Measurements from ENCODE around the gene KIF24. TPM values are rescaled to one million over a fixed set of nuclear protein-coding genes. Genes with fewer than 3 reads are reported as not detected.

The KIF24 gene
- total RNA-seq, 2 donors from 2014 or later = 7.7 to 10.6 TPM

- peaks cover 20% of the 10 kb centered on the region for H3K36me3 Mint-ChIP-seq (ENCODE audit: low read depth)
- Histone ChIP-seq H3K9ac (ENCODE audit: extremely low read depth, low read length, poor library complexity, severe bottlenecking) (peak within 1 kb of the TSS; percentile 71), H3K9me3 (ENCODE audit: control insufficient read depth, low read length) (peaks cover 2% of the 10 kb centered on the region), H3K27me3 (ENCODE audit: control insufficient read depth, insufficient read depth, low read length, poor library complexity, severe bottlenecking) (peaks cover 25% of the 10 kb centered on the region), H3K36me3 (ENCODE audit: control insufficient read depth, insufficient read depth, low read length) (peaks cover 20% of the 10 kb centered on the region), H3K4me1 (ENCODE audit: control insufficient read depth, insufficient read depth, low read length) (no peaks in the 10 kb centered on the region), H3K4me3 (ENCODE audit: low read length) (peak within 1 kb of the TSS; percentile 92), H3K27ac (ENCODE audit: low read depth, low read length) (no peak within 1 kb of the TSS)
- peaks cover 11% of the 10 kb centered on the region for H3K9me3 Mint-ChIP-seq
- peaks cover 31% of the 10 kb centered on the region for H3K27me3 Mint-ChIP-seq (ENCODE audit: insufficient read depth)
- H3K4me3 Mint-ChIP-seq = peak within 1 kb of the TSS; percentile 87
- peaks cover 28% of the 10 kb centered on the region for H3K4me1 Mint-ChIP-seq
- WGBS, 2 experiments (ENCODE audit: insufficient coverage in 1 of 2, insufficient read length in 1 of 2) = 0 to 1% methylated on average over 30 to 54 of the region's 54 CpGs
- DNase-seq = peak; percentile 100
- no peak for TF ChIP-seq CTCF (conservative IDR thresholded peaks at IDR 0.05)
- H3K27ac Mint-ChIP-seq = peak within 1 kb of the TSS; percentile 99
Measured at GRCh38 chr9:34376596-34377403, 47.7 kb upstream of the KIF24 start, which contains the start of gene MYORG. TSS of gene MYORG (minus strand) at chr9:34376898. CDS start at chr9:34372943, 3,955 bp downstream.

GRCh38 chr9:34375901-34376595 is 47.0 kb upstream of the KIF24 start:
- Mint-ChIP-seq H3K27me3 (ENCODE audit: insufficient read depth) (peaks cover 24% of the 10 kb centered on the region), H3K27ac (peak overlapping the region; percentile 99), H3K4me1 (peaks cover 24% of the 10 kb centered on the region), H3K36me3 (ENCODE audit: low read depth) (peaks cover 27% of the 10 kb centered on the region), H3K4me3 (peak overlapping the region; percentile 87), H3K9me3 (peaks cover 17% of the 10 kb centered on the region)
- peak overlapping the region; percentile 71 for H3K9ac ChIP-seq (ENCODE audit: extremely low read depth, low read length, poor library complexity, severe bottlenecking)
- H3K36me3 ChIP-seq (ENCODE audit: control insufficient read depth, insufficient read depth, low read length) = peaks cover 28% of the 10 kb centered on the region
- peak overlapping the region; percentile 92 for H3K4me3 ChIP-seq (ENCODE audit: low read length)
- H3K9me3 ChIP-seq (ENCODE audit: control insufficient read depth, low read length) = peaks cover 7% of the 10 kb centered on the region
- H3K27ac ChIP-seq (ENCODE audit: low read depth, low read length) = no peak overlapping the region
- no peaks in the 10 kb centered on the region for H3K4me1 ChIP-seq (ENCODE audit: control insufficient read depth, insufficient read depth, low read length)
- peaks cover 18% of the 10 kb centered on the region for H3K27me3 ChIP-seq (ENCODE audit: control insufficient read depth, insufficient read depth, low read length, poor library complexity, severe bottlenecking)
- peak; percentile 90 for DNase-seq
- peak; percentile 66 for TF ChIP-seq CTCF (conservative IDR thresholded peaks at IDR 0.05)
- WGBS, 2 experiments (ENCODE audit: insufficient coverage in 1 of 2, insufficient read length in 1 of 2) = 2 to 5% methylated on average over 10 to 22 of the region's 22 CpGs

GRCh38 chr9:34374905-34375552 is 46.0 kb upstream of the KIF24 start:
- Mint-ChIP-seq H3K4me1 (peaks cover 20% of the 10 kb centered on the region), H3K9me3 (peaks cover 27% of the 10 kb centered on the region), H3K4me3 (peak overlapping the region; percentile 87), H3K36me3 (ENCODE audit: low read depth) (peaks cover 38% of the 10 kb centered on the region), H3K27me3 (ENCODE audit: insufficient read depth) (peaks cover 15% of the 10 kb centered on the region), H3K27ac (peak overlapping the region; percentile 99)
- peak overlapping the region; percentile 92 for H3K4me3 ChIP-seq (ENCODE audit: low read length)
- peak; percentile 89 for DNase-seq
- peak overlapping the region; percentile 71 for H3K9ac ChIP-seq (ENCODE audit: extremely low read depth, low read length, poor library complexity, severe bottlenecking)
- no peak overlapping the region for H3K27ac ChIP-seq (ENCODE audit: low read depth, low read length)
- no peaks in the 10 kb centered on the region for H3K4me1 ChIP-seq (ENCODE audit: control insufficient read depth, insufficient read depth, low read length)
- H3K27me3 ChIP-seq (ENCODE audit: control insufficient read depth, insufficient read depth, low read length, poor library complexity, severe bottlenecking) = peaks cover 9% of the 10 kb centered on the region
- 27 to 61% methylated on average over 4 to 5 of the region's 5 CpGs for WGBS, 2 experiments (ENCODE audit: insufficient coverage in 1 of 2, insufficient read length in 1 of 2)
- H3K36me3 ChIP-seq (ENCODE audit: control insufficient read depth, insufficient read depth, low read length) = peaks cover 38% of the 10 kb centered on the region
- peak; percentile 36 for TF ChIP-seq CTCF (conservative IDR thresholded peaks at IDR 0.05)
- H3K9me3 ChIP-seq (ENCODE audit: control insufficient read depth, low read length) = peaks cover 14% of the 10 kb centered on the region
